ENCODE results near the gene DDR1. TPM values are rescaled to one million over a fixed set of nuclear protein-coding genes. Genes with fewer than 3 reads are reported as not detected.

Gene DDR1
- total RNA-seq (10 to 100 TPM; 29.5 to 32.0 TPM), polyA plus RNA-seq (10 to 100 TPM in 1 of 2 donors, 1 to 10 TPM in 1; 6.8 to 15.4 TPM)
- long read RNA-seq, donor 1, partial matches to known transcripts: 25 of 28 reads
- long read RNA-seq, donor 1, other reads (novel, unspliced or antisense): 3 of 28 reads
- long read RNA-seq, donor 2, partial matches to known transcripts: 24 of 28 reads
- long read RNA-seq, donor 2, other reads (novel, unspliced or antisense): 2 of 28 reads

- no peaks in the 10 kb centered on the region for H3K4me1 ChIP-seq (ENCODE audit: control insufficient read depth in 1 of 2, insufficient read depth in 2 of 2, low read length in 2 of 2)
- DNase-seq (peak; percentile 85 to 90), ATAC-seq (ENCODE audit: low FRiP score) (peak; percentile 87)
- H3K27ac ChIP-seq (ENCODE audit: low read depth in 1 of 2, low read length in 2 of 2): peak within 1 kb of the TSS in 1 of 2 donors; percentile 50
- 12 to 22% methylated on average over 30 to 62 of the region's 62 CpGs for WGBS, 2 donors
- no peaks in the 10 kb centered on the region for H3K9me3 ChIP-seq (ENCODE audit: control insufficient read depth, low read length)
- H3K27me3 ChIP-seq (ENCODE audit: control insufficient read depth in 1 of 2, insufficient read depth in 2 of 2, low read length in 1 of 2): no peaks in the 10 kb centered on the region
- intact Hi-C loops (cut with DNase I): loop anchor here in 1 of 2 donors (5.0 kb wide), 1 partner anchor 202 kb away; no protein-coding TSS in a partner anchor
- peak within 1 kb of the TSS; percentile 64 to 96 for H3K4me3 ChIP-seq (ENCODE audit: low read length in 2 of 2)
- H3K36me3 ChIP-seq (ENCODE audit: control insufficient read depth in 1 of 2, insufficient read depth in 2 of 2, low read length in 1 of 2): no peaks in the 10 kb centered on the region
Observed at GRCh38 chr6:30883685-30884520, at the start of gene DDR1. TSS of gene DDR1 (plus strand) at chr6:30884519. CDS start at chr6:30888730, 4,211 bp downstream.

GRCh38 chr6:30834646-30835045 lies 49.7 kb upstream of the DDR1 start:
- H3K9me3 ChIP-seq (ENCODE audit: control insufficient read depth, low read length): no peaks in the 10 kb centered on the region
- no peaks in the 10 kb centered on the region for H3K27me3 ChIP-seq (ENCODE audit: control insufficient read depth in 1 of 2, insufficient read depth in 2 of 2, low read length in 1 of 2)
- H3K27ac ChIP-seq (ENCODE audit: low read depth in 1 of 2, low read length in 2 of 2): no peak overlapping the region
- no peaks in the 10 kb centered on the region for H3K36me3 ChIP-seq (ENCODE audit: control insufficient read depth in 1 of 2, insufficient read depth in 2 of 2, low read length in 1 of 2)
- DNase-seq (no peak), ATAC-seq (ENCODE audit: low FRiP score) (no peak)
- H3K4me3 ChIP-seq (ENCODE audit: low read length in 2 of 2): no peak overlapping the region
- no peaks in the 10 kb centered on the region for H3K4me1 ChIP-seq (ENCODE audit: control insufficient read depth in 1 of 2, insufficient read depth in 2 of 2, low read length in 2 of 2)
- WGBS, 2 donors: 94 to 95% methylated on average over 4 of the region's 4 CpGs
- intact Hi-C loops (cut with DNase I): no loop called here

GRCh38 chr6:30835576-30835975 lies 48.7 kb upstream of the DDR1 start:
- H3K27ac ChIP-seq (ENCODE audit: low read depth in 1 of 2, low read length in 2 of 2): no peak overlapping the region
- 95 to 97% methylated on average over 3 of the region's 3 CpGs for WGBS, 2 donors
- no peaks in the 10 kb centered on the region for H3K4me1 ChIP-seq (ENCODE audit: control insufficient read depth in 1 of 2, insufficient read depth in 2 of 2, low read length in 2 of 2)
- no peak for ATAC-seq (ENCODE audit: low FRiP score)
- no peaks in the 10 kb centered on the region for H3K36me3 ChIP-seq (ENCODE audit: control insufficient read depth in 1 of 2, insufficient read depth in 2 of 2, low read length in 1 of 2)
- peak in 1 of 2 donors; percentile 1 for DNase-seq
- H3K4me3 ChIP-seq (ENCODE audit: low read length in 2 of 2): no peak overlapping the region
- no peaks in the 10 kb centered on the region for H3K9me3 ChIP-seq (ENCODE audit: control insufficient read depth, low read length)
- intact Hi-C loops (cut with DNase I): no loop called here
- no peaks in the 10 kb centered on the region for H3K27me3 ChIP-seq (ENCODE audit: control insufficient read depth in 1 of 2, insufficient read depth in 2 of 2, low read length in 1 of 2)

- Histone ChIP-seq H3K27ac (ENCODE audit: low read depth in 1 of 2, low read length in 2 of 2) (peak overlapping the region in 1 of 2 donors; percentile 45), H3K27me3 (ENCODE audit: control insufficient read depth in 1 of 2, insufficient read depth in 2 of 2, low read length in 1 of 2) (no peaks in the 10 kb centered on the region), H3K4me3 (ENCODE audit: low read length in 2 of 2) (no peak overlapping the region), H3K36me3 (ENCODE audit: control insufficient read depth in 1 of 2, insufficient read depth in 2 of 2, low read length in 1 of 2) (no peaks in the 10 kb centered on the region), H3K4me1 (ENCODE audit: control insufficient read depth in 1 of 2, insufficient read depth in 2 of 2, low read length in 2 of 2) (no peaks in the 10 kb centered on the region), H3K9me3 (ENCODE audit: control insufficient read depth, low read length) (no peaks in the 10 kb centered on the region)
- ATAC-seq (ENCODE audit: low FRiP score) (peak; percentile 76), DNase-seq (peak in 1 of 2 donors; percentile 73)
- intact Hi-C loops (cut with DNase I): no loop called here
- WGBS, 2 donors: 4 to 5% methylated on average over 1 of the region's 1 CpG
Observed at GRCh38 chr6:30836431-30836866, 47.9 kb upstream of the DDR1 start.

GRCh38 chr6:30836957-30837356 lies 47.4 kb upstream of the DDR1 start:
- Histone ChIP-seq H3K27me3 (ENCODE audit: control insufficient read depth in 1 of 2, insufficient read depth in 2 of 2, low read length in 1 of 2) (no peaks in the 10 kb centered on the region), H3K36me3 (ENCODE audit: control insufficient read depth in 1 of 2, insufficient read depth in 2 of 2, low read length in 1 of 2) (no peaks in the 10 kb centered on the region), H3K9me3 (ENCODE audit: control insufficient read depth, low read length) (no peaks in the 10 kb centered on the region), H3K4me1 (ENCODE audit: control insufficient read depth in 1 of 2, insufficient read depth in 2 of 2, low read length in 2 of 2) (no peaks in the 10 kb centered on the region), H3K4me3 (ENCODE audit: low read length in 2 of 2) (no peak overlapping the region), H3K27ac (ENCODE audit: low read depth in 1 of 2, low read length in 2 of 2) (peak overlapping the region in 1 of 2 donors; percentile 14)
- DNase-seq (no peak), ATAC-seq (ENCODE audit: low FRiP score) (no peak)
- intact Hi-C loops (cut with DNase I): no loop called here
- 8 to 13% methylated on average over 3 of the region's 3 CpGs for WGBS, 2 donors

GRCh38 chr6:30837432-30837831 lies 46.9 kb upstream of the DDR1 start:
- Histone ChIP-seq H3K4me1 (ENCODE audit: control insufficient read depth in 1 of 2, insufficient read depth in 2 of 2, low read length in 2 of 2) (no peaks in the 10 kb centered on the region), H3K9me3 (ENCODE audit: control insufficient read depth, low read length) (no peaks in the 10 kb centered on the region), H3K36me3 (ENCODE audit: control insufficient read depth in 1 of 2, insufficient read depth in 2 of 2, low read length in 1 of 2) (no peaks in the 10 kb centered on the region), H3K4me3 (ENCODE audit: low read length in 2 of 2) (no peak overlapping the region), H3K27me3 (ENCODE audit: control insufficient read depth in 1 of 2, insufficient read depth in 2 of 2, low read length in 1 of 2) (no peaks in the 10 kb centered on the region), H3K27ac (ENCODE audit: low read depth in 1 of 2, low read length in 2 of 2) (no peak overlapping the region)
- intact Hi-C loops (cut with DNase I): no loop called here
- ATAC-seq (ENCODE audit: low FRiP score): no peak
- 80 to 87% methylated on average over 6 of the region's 6 CpGs for WGBS, 2 donors
- DNase-seq: no peak

GRCh38 chr6:30837870-30838269 lies 46.4 kb upstream of the DDR1 start:
- 36 to 90% methylated on average over 1 of the region's 1 CpG for WGBS, 2 donors
- no peak for ATAC-seq (ENCODE audit: low FRiP score)

GRCh38 chr6:30839671-30840070 lies 44.6 kb upstream of the DDR1 start:
- Histone ChIP-seq H3K4me1 (ENCODE audit: control insufficient read depth in 1 of 2, insufficient read depth in 2 of 2, low read length in 2 of 2) (no peaks in the 10 kb centered on the region), H3K27me3 (ENCODE audit: control insufficient read depth in 1 of 2, insufficient read depth in 2 of 2, low read length in 1 of 2) (no peaks in the 10 kb centered on the region), H3K36me3 (ENCODE audit: control insufficient read depth in 1 of 2, insufficient read depth in 2 of 2, low read length in 1 of 2) (no peaks in the 10 kb centered on the region), H3K4me3 (ENCODE audit: low read length in 2 of 2) (no peak overlapping the region), H3K27ac (ENCODE audit: low read depth in 1 of 2, low read length in 2 of 2) (no peak overlapping the region), H3K9me3 (ENCODE audit: control insufficient read depth, low read length) (no peaks in the 10 kb centered on the region)
- no peak for DNase-seq
- 96 to 98% methylated on average over 2 of the region's 2 CpGs for WGBS, 2 donors
- ATAC-seq (ENCODE audit: low FRiP score): no peak
- intact Hi-C loops (cut with DNase I): no loop called here

More at GRCh38 chr6:30837870-30838269, 46.4 kb upstream of the DDR1 start:
- no peak for DNase-seq
- Histone ChIP-seq H3K36me3 (ENCODE audit: control insufficient read depth in 1 of 2, insufficient read depth in 2 of 2, low read length in 1 of 2) (no peaks in the 10 kb centered on the region), H3K9me3 (ENCODE audit: control insufficient read depth, low read length) (no peaks in the 10 kb centered on the region), H3K4me1 (ENCODE audit: control insufficient read depth in 1 of 2, insufficient read depth in 2 of 2, low read length in 2 of 2) (no peaks in the 10 kb centered on the region), H3K27me3 (ENCODE audit: control insufficient read depth in 1 of 2, insufficient read depth in 2 of 2, low read length in 1 of 2) (no peaks in the 10 kb centered on the region), H3K4me3 (ENCODE audit: low read length in 2 of 2) (no peak overlapping the region), H3K27ac (ENCODE audit: low read depth in 1 of 2, low read length in 2 of 2) (no peak overlapping the region)
- intact Hi-C loops (cut with DNase I): no loop called here

Measured in aorta (tissue), 5 donors.